Measurements from ENCODE around the gene TRAPPC3L.

GRCh38 chr6:116447496-116448011, 97.9 kb downstream of the TRAPPC3L start:
- no peak for TF ChIP-seq REST (IDR thresholded peaks at IDR 0.05; ENCODE audit: borderline replicate concordance)
- TF ChIP-seq REST (CRISPR knock-in tag; IDR thresholded peaks at IDR 0.05; ENCODE audit: low read depth) = no peak
- no peak for TF ChIP-seq SRSF9 (IDR thresholded peaks at IDR 0.05; ENCODE audit: borderline replicate concordance, low read depth, low read length)
